Natural killer cell (primary cell): ENCODE measurements around the gene SERTAD2. TPM values are rescaled to one million over a fixed set of nuclear protein-coding genes. Genes with fewer than 3 reads are reported as not detected.

Source experiments
- ATAC-seq, 3 donors: fragments of 150-1000 bp in 2 of 3; fragments of 200-7000 bp in 1 of 3; cut with Tn5 transposase; 1 replicate in 1 of 3; 2 replicates in 2 of 3; pipeline ENCODE4 v1.10.0; 2021; ENCODE audit warnings: mild to moderate bottlenecking in 2 of 3, moderate library complexity in 2 of 3
- DNase-seq, 2 donors: peaks; one replicate each; pipeline versions ENCODE4 v3.0.0 to v3.0.0-alpha.2; 2013 to 2021; ENCODE audit warnings: mixed read lengths in 1 of 2
- H3K27ac ChIP-seq: one replicate; pipeline ENCODE4 v1.5.1; 2013; ENCODE audit warnings: mild to moderate bottlenecking, low read length
- H3K27me3 ChIP-seq: one replicate; pipeline ENCODE4 v1.6.1; 2013; ENCODE audit warnings: low read length; ENCODE audit not compliant: control insufficient read depth, insufficient read depth
- H3K36me3 ChIP-seq: one replicate; pipeline ENCODE4 v1.6.1; 2013; ENCODE audit warnings: low read length; ENCODE audit not compliant: control insufficient read depth, insufficient read depth
- H3K4me1 ChIP-seq: one replicate; pipeline ENCODE4 v1.6.1; 2013; ENCODE audit warnings: low read length; ENCODE audit not compliant: control insufficient read depth, insufficient read depth
- H3K4me3 ChIP-seq: one replicate; pipeline ENCODE4 v1.5.1; 2013; ENCODE audit warnings: low read length
- H3K9me3 ChIP-seq: one replicate; pipeline ENCODE4 v1.6.1; 2013; ENCODE audit warnings: low read length; ENCODE audit not compliant: control insufficient read depth, insufficient read depth
- H3K27ac Mint-ChIP-seq, 2 donors: one replicate each; pipeline ENCODE4 v1.8.0; 2022; ENCODE audit warnings: mild to moderate bottlenecking in 2 of 2, mixed read lengths in 2 of 2, moderate library complexity in 1 of 2
- H3K27me3 Mint-ChIP-seq, 2 donors: one replicate each; pipeline ENCODE4 v1.8.0; 2022; ENCODE audit warnings: low read depth in 2 of 2, mixed read lengths in 2 of 2
- H3K36me3 Mint-ChIP-seq: one replicate; pipeline ENCODE4 v1.8.0; 2022; ENCODE audit warnings: mixed read lengths
- H3K4me1 Mint-ChIP-seq, 2 donors: one replicate each; pipeline ENCODE4 v1.8.0; 2022; ENCODE audit warnings: mixed read lengths in 2 of 2
- H3K4me3 Mint-ChIP-seq: one replicate; pipeline ENCODE4 v1.8.0; 2022; ENCODE audit warnings: mild to moderate bottlenecking, moderate library complexity, mixed read lengths
- H3K9me3 Mint-ChIP-seq, 2 donors: one replicate each; pipeline ENCODE4 v1.8.0; 2022; ENCODE audit warnings: mixed read lengths in 2 of 2
- CTCF ChIP-seq: fragments of 200-600 bp; IDR thresholded peaks from one replicate; pipeline ENCODE4 v1.8.0; 2022; ENCODE audit warnings: antibody characterized with exemption
- WGBS: methylation state at CpG from one replicate; pipeline ENCODE4 v1.1.7; 2013; ENCODE audit warnings: missing lambda C conversion rate; ENCODE audit not compliant: insufficient coverage; 5-methylcytosine and 5-hydroxymethylcytosine counted together
- intact Hi-C: fragments of 100-400 bp; cut with micrococcal nuclease; formaldehyde crosslinking; loops from one replicate; pipeline ENCODE4 v1.14.2; 2022
- total RNA-seq, 4 donors: library from RNA; stranded (reverse); fragments of 120-200 nt in 1 of 4; gene quantifications; one replicate each; pipeline versions ENCODE4 v1.2.3 to v1.2.4, GENCODE V29; 2013 to 2022

SERTAD2 gene
- total RNA-seq, 3 donors from 2014 or later (not counting 1 experiment from before 2014, with no cell fraction given) = 45.6 to 71.2 (median 55.8) TPM

GRCh38 chr2:64646007-64646880, 7.5 kb downstream of the SERTAD2 start:
- peaks cover 46 to 49% of the 10 kb centered on the region in 2 donors for H3K4me1 Mint-ChIP-seq
- 3% methylated on average over 7 of the region's 9 CpGs for WGBS
- Histone ChIP-seq H3K36me3 (no peaks in the 10 kb centered on the region), H3K27ac (no peak overlapping the region), H3K9me3 (no peaks in the 10 kb centered on the region), H3K27me3 (no peaks in the 10 kb centered on the region), H3K4me3 (no peak overlapping the region), H3K4me1 (peaks cover 40% of the 10 kb centered on the region)
- intact Hi-C loops = loop anchor here (1.0 to 10.0 kb wide), 4 partner anchors 185 to 579 kb away; partner anchors contain the start of genes ACTR2 and CEP68
- DNase-seq = peak; percentile 83 to 91
- peak overlapping the region; percentile 31 to 99 for H3K27ac Mint-ChIP-seq
- H3K4me3 Mint-ChIP-seq = peak overlapping the region; percentile 62
- no peaks in the 10 kb centered on the region for H3K9me3 Mint-ChIP-seq
- no peaks in the 10 kb centered on the region for H3K27me3 Mint-ChIP-seq
- peak; percentile 99 for TF ChIP-seq CTCF
- no peaks in the 10 kb centered on the region for H3K36me3 Mint-ChIP-seq
- ATAC-seq = no peak

- no peaks in the 10 kb centered on the region for H3K36me3 ChIP-seq
- Mint-ChIP-seq H3K27me3 (no peaks in the 10 kb centered on the region), H3K36me3 (no peaks in the 10 kb centered on the region), H3K4me3 (peak overlapping the region; percentile 96), H3K9me3 (no peaks in the 10 kb centered on the region), H3K4me1 (peaks cover 59 to 64% of the 10 kb centered on the region in 2 donors), H3K27ac (peak overlapping the region; percentile 98 to 99)
- ATAC-seq = peak; percentile 66 to 83 (median 68)
- WGBS = 8% methylated on average over 30 of the region's 31 CpGs
- no peaks in the 10 kb centered on the region for H3K27me3 ChIP-seq
- peak overlapping the region; percentile 93 for H3K27ac ChIP-seq
- peak overlapping the region; percentile 23 for H3K4me3 ChIP-seq
- no peak for TF ChIP-seq CTCF
- H3K9me3 ChIP-seq = no peaks in the 10 kb centered on the region
- DNase-seq = peak; percentile 47 to 70
- intact Hi-C loops = loop anchor here (1.0 to 10.0 kb wide), 6 partner anchors 9 to 580 kb away; partner anchors contain the start of genes ACTR2, CEP68 and SERTAD2
- H3K4me1 ChIP-seq = peaks cover 51% of the 10 kb centered on the region
Measured at GRCh38 chr2:64644458-64645382, 9.0 kb downstream of the SERTAD2 start.

- peak overlapping the region; percentile 98 to 99 for H3K27ac Mint-ChIP-seq
- intact Hi-C loops = loop anchor here (1.0 to 10.0 kb wide), 7 partner anchors 9 to 581 kb away; partner anchors contain the start of genes ACTR2, AFTPH, CEP68 and SERTAD2
- peak; percentile 71 to 84 (median 83) for ATAC-seq
- H3K27ac ChIP-seq = peak overlapping the region; percentile 93
- no peaks in the 10 kb centered on the region for H3K36me3 ChIP-seq
- no peak overlapping the region for H3K4me3 ChIP-seq
- H3K36me3 Mint-ChIP-seq = no peaks in the 10 kb centered on the region
- no peaks in the 10 kb centered on the region for H3K27me3 ChIP-seq
- H3K4me1 ChIP-seq = peaks cover 53% of the 10 kb centered on the region
- WGBS = 26% methylated on average over 6 of the region's 8 CpGs
- H3K4me3 Mint-ChIP-seq = peak overlapping the region; percentile 96
- H3K27me3 Mint-ChIP-seq = no peaks in the 10 kb centered on the region
- peak; percentile 42 to 64 for DNase-seq
- H3K4me1 Mint-ChIP-seq = peaks cover 59 to 66% of the 10 kb centered on the region in 2 donors
- H3K9me3 Mint-ChIP-seq = no peaks in the 10 kb centered on the region
- no peaks in the 10 kb centered on the region for H3K9me3 ChIP-seq
- no peak for TF ChIP-seq CTCF
Measured at GRCh38 chr2:64643838-64644457, 9.8 kb downstream of the SERTAD2 start.
